Activated CD8-positive, alpha-beta memory T cell treated with anti-CD3 and anti-CD28 coated beads, Interleukin-2, amount 10 ng/mL, durations not matched to agents 7 days and 5 days (primary cell): Measurements from ENCODE around the gene TBX1. TPM values are rescaled to one million over a fixed set of nuclear protein-coding genes. Genes with fewer than 3 reads are reported as not detected.
"Not testable (repeated sequence)": the region's sequence is repeated elsewhere in the genome, so short reads cannot be mapped to it uniquely, and the experiment has no call there.

ENCODE experiments used
- ATAC-seq: fragments of 150-1000 bp; cut with Tn5 transposase; one replicate; pipeline ENCODE4 v1.10.0; 2021; ENCODE audit warnings: moderate library complexity
- CTCF ChIA-PET: fragments of 350-600 bp; sonication (Branson Sonifier 250); formaldehyde crosslinking; loops from one replicate; lab custom pipeline; 2021; ENCODE audit warnings: antibody characterized with exemption; lab: Charles Lee
- DNase-seq: peaks from one replicate; pipeline ENCODE4 v3.0.0-alpha.2; 2020
- H3K27ac Mint-ChIP-seq: one replicate; pipeline ENCODE4 v1.8.0; 2021; ENCODE audit warnings: mild to moderate bottlenecking, mixed read lengths
- H3K27me3 Mint-ChIP-seq: one replicate; pipeline ENCODE4 v1.8.0; 2021; ENCODE audit warnings: mixed read lengths
- H3K36me3 Mint-ChIP-seq: one replicate; pipeline ENCODE4 v1.8.0; 2021; ENCODE audit warnings: mild to moderate bottlenecking, mixed read lengths
- H3K4me1 Mint-ChIP-seq: one replicate; pipeline ENCODE4 v1.8.0; 2021; ENCODE audit warnings: mixed read lengths
- H3K4me3 Mint-ChIP-seq: one replicate; pipeline ENCODE4 v1.8.0; 2021; ENCODE audit warnings: mild to moderate bottlenecking, moderate library complexity, mixed read lengths
- H3K9me3 Mint-ChIP-seq: one replicate; pipeline ENCODE4 v1.8.0; 2022; ENCODE audit warnings: low read depth, mixed read lengths
- total RNA-seq, 2 experiments: library from RNA; stranded (reverse); gene quantifications; one replicate each; pipeline ENCODE4 v1.2.3, GENCODE V29; 2021

TBX1 gene
- total RNA-seq, 2 experiments from 2014 or later: 0.91 to 1.1 TPM

- ATAC-seq (no peak), DNase-seq (no peak)
- Mint-ChIP-seq H3K4me1 (peaks cover 8% of the 10 kb centered on the region), H3K36me3 (no peaks in the 10 kb centered on the region), H3K4me3 (peak overlapping the region; percentile 2), H3K27ac (no peak overlapping the region), H3K9me3 (no peaks in the 10 kb centered on the region), H3K27me3 (peaks cover 51% of the 10 kb centered on the region)
- CTCF ChIA-PET: interaction anchor here (1.5 to 3.0 kb wide), 2 partner anchors 11 to 136 kb away, joined by 3 to 13 read pairs; no protein-coding TSS in a partner anchor
These were observed 41.0 kb upstream of the TBX1 start for GRCh38 chr22:19719488-19720021.

GRCh38 chr22:19720150-19720827, 40.3 kb upstream of the TBX1 start:
- H3K9me3 Mint-ChIP-seq: no peaks in the 10 kb centered on the region
- peaks cover 14% of the 10 kb centered on the region for H3K4me1 Mint-ChIP-seq
- CTCF ChIA-PET: interaction anchor here (1.5 to 3.0 kb wide), 2 partner anchors 10 to 136 kb away, joined by 3 to 13 read pairs; no protein-coding TSS in a partner anchor
- peaks cover 58% of the 10 kb centered on the region for H3K27me3 Mint-ChIP-seq
- H3K4me3 Mint-ChIP-seq: no peak overlapping the region
- DNase-seq (no peak), ATAC-seq (no peak)
- no peaks in the 10 kb centered on the region for H3K36me3 Mint-ChIP-seq
- no peak overlapping the region for H3K27ac Mint-ChIP-seq

GRCh38 chr22:19720999-19721329, 39.6 kb upstream of the TBX1 start:
- no peaks in the 10 kb centered on the region for H3K36me3 Mint-ChIP-seq
- H3K27ac Mint-ChIP-seq: no peak overlapping the region

GRCh38 chr22:19721330-19722177, 39.0 kb upstream of the TBX1 start:
- H3K9me3 Mint-ChIP-seq: no peaks in the 10 kb centered on the region
- DNase-seq: no peak
- CTCF ChIA-PET: interaction anchor here (3.0 kb wide), 1 partner anchor 9 kb away, joined by 13 read pairs; no protein-coding TSS in a partner anchor
- no peak overlapping the region for H3K4me3 Mint-ChIP-seq
- ATAC-seq: no peak
- H3K36me3 Mint-ChIP-seq: no peaks in the 10 kb centered on the region
- peaks cover 56% of the 10 kb centered on the region for H3K27me3 Mint-ChIP-seq
- H3K27ac Mint-ChIP-seq: no peak overlapping the region
- H3K4me1 Mint-ChIP-seq: peaks cover 14% of the 10 kb centered on the region

More at GRCh38 chr22:19720999-19721329, 39.6 kb upstream of the TBX1 start:
- Mint-ChIP-seq H3K9me3 (no peaks in the 10 kb centered on the region), H3K4me3 (no peak overlapping the region), H3K4me1 (peaks cover 14% of the 10 kb centered on the region), H3K27me3 (peaks cover 57% of the 10 kb centered on the region)
- DNase-seq (no peak), ATAC-seq (no peak)
- CTCF ChIA-PET: interaction anchor here (3.0 kb wide), 1 partner anchor 9 kb away, joined by 13 read pairs; no protein-coding TSS in a partner anchor

GRCh38 chr22:19722178-19722981, 38.2 kb upstream of the TBX1 start:
- CTCF ChIA-PET: interaction anchor here (2.0 kb wide), 1 partner anchor 188 kb away, joined by 8 read pairs; no protein-coding TSS in a partner anchor
- H3K4me1 Mint-ChIP-seq: peaks cover 14% of the 10 kb centered on the region
- no peaks in the 10 kb centered on the region for H3K9me3 Mint-ChIP-seq
- no peak overlapping the region for H3K27ac Mint-ChIP-seq
- H3K4me3 Mint-ChIP-seq: no peak overlapping the region
- peaks cover 56% of the 10 kb centered on the region for H3K27me3 Mint-ChIP-seq
- no peak for DNase-seq
- no peaks in the 10 kb centered on the region for H3K36me3 Mint-ChIP-seq
- ATAC-seq: no peak

GRCh38 chr22:19722982-19723231, 37.7 kb upstream of the TBX1 start:
- no peaks in the 10 kb centered on the region for H3K9me3 Mint-ChIP-seq
- peaks cover 54% of the 10 kb centered on the region for H3K27me3 Mint-ChIP-seq
- CTCF ChIA-PET: interaction anchor here (2.0 kb wide), 1 partner anchor 188 kb away, joined by 8 read pairs; no protein-coding TSS in a partner anchor
- DNase-seq (no peak), ATAC-seq (no peak)
- no peak overlapping the region for H3K4me3 Mint-ChIP-seq
- peaks cover 11% of the 10 kb centered on the region for H3K4me1 Mint-ChIP-seq
- no peak overlapping the region for H3K27ac Mint-ChIP-seq
- H3K36me3 Mint-ChIP-seq: no peaks in the 10 kb centered on the region

- Mint-ChIP-seq H3K27me3 (peaks cover 54% of the 10 kb centered on the region), H3K4me3 (no peak within 1 kb of the TSS), H3K27ac (no peak within 1 kb of the TSS), H3K4me1 (peaks cover 11% of the 10 kb centered on the region), H3K9me3 (no peaks in the 10 kb centered on the region), H3K36me3 (no peaks in the 10 kb centered on the region)
- CTCF ChIA-PET: interaction anchor here (1.0 to 2.0 kb wide), 5 partner anchors 12 to 187 kb away, joined by 3 to 8 read pairs (median 3); no protein-coding TSS in a partner anchor
- peak; percentile 48 for ATAC-seq
- DNase-seq: no peak
These were observed 37.2 kb upstream of the TBX1 start, which contains the start of gene GP1BB for GRCh38 chr22:19723232-19723982. GP1BB (plus strand) TSS chr22:19723539; CDS start chr22:19723570, 31 bp downstream.

GRCh38 chr22:19723983-19724827, 36.4 kb upstream of the TBX1 start:
- Mint-ChIP-seq H3K36me3 (no peaks in the 10 kb centered on the region), H3K4me1 (peaks cover 11% of the 10 kb centered on the region)

GRCh38 chr22:19724927-19725661, 35.5 kb upstream of the TBX1 start:
- DNase-seq (no peak), ATAC-seq (no peak)
- Mint-ChIP-seq H3K4me1 (peaks cover 11% of the 10 kb centered on the region), H3K36me3 (no peaks in the 10 kb centered on the region), H3K4me3 (no peak overlapping the region), H3K27me3 (peaks cover 44% of the 10 kb centered on the region), H3K9me3 (no peaks in the 10 kb centered on the region), H3K27ac (no peak overlapping the region)
- CTCF ChIA-PET: no interaction called here

More at GRCh38 chr22:19723983-19724827, 36.4 kb upstream of the TBX1 start:
- DNase-seq (no peak), ATAC-seq (peak; percentile 66)
- Mint-ChIP-seq H3K27me3 (peaks cover 52% of the 10 kb centered on the region), H3K27ac (no peak overlapping the region), H3K4me3 (no peak overlapping the region), H3K9me3 (no peaks in the 10 kb centered on the region)
- CTCF ChIA-PET: interaction anchor here (1.0 to 2.0 kb wide), 5 partner anchors 13 to 186 kb away, joined by 3 to 8 read pairs (median 3); no protein-coding TSS in a partner anchor

GRCh38 chr22:19726064-19726788, 34.4 kb upstream of the TBX1 start:
- H3K27ac Mint-ChIP-seq: not testable (repeated sequence)

More at GRCh38 chr22:19726064-19726788, 34.4 kb upstream of the TBX1 start:
- H3K4me3 Mint-ChIP-seq, H3K36me3 Mint-ChIP-seq, DNase-seq, CTCF ChIA-PET, H3K9me3 Mint-ChIP-seq, ATAC-seq: not testable (repeated sequence)
- H3K4me1 Mint-ChIP-seq: peaks cover 14% of the 10 kb centered on the region
- H3K27me3 Mint-ChIP-seq: peaks cover 33% of the 10 kb centered on the region
